ENCODE results near the gene DUSP11.
"Not testable (repeated sequence)": the region's sequence is repeated elsewhere in the genome, so short reads cannot be mapped to it uniquely, and the experiment has no call there.

DUSP11 gene

GRCh38 chr2:73718851-73719621 lies 60.9 kb downstream of the DUSP11 start:
- no peaks in the 10 kb centered on the region for H3K4me1 Mint-ChIP-seq (ENCODE audit: low read depth)
- peaks cover 4% of the 10 kb centered on the region for H3K27me3 Mint-ChIP-seq (ENCODE audit: low read depth)
- DNase-seq (ENCODE audit: low spot score): no peak
- H3K4me3 Mint-ChIP-seq: no peak overlapping the region
- no peak overlapping the region for H3K27ac Mint-ChIP-seq
- peaks cover 8% of the 10 kb centered on the region for H3K9me3 Mint-ChIP-seq
- H3K36me3 Mint-ChIP-seq (ENCODE audit: low read depth): no peaks in the 10 kb centered on the region

- Mint-ChIP-seq H3K36me3 (ENCODE audit: low read depth) (no peaks in the 10 kb centered on the region), H3K9me3 (peaks cover 12% of the 10 kb centered on the region), H3K27me3 (ENCODE audit: low read depth) (peaks cover 4% of the 10 kb centered on the region), H3K4me1 (ENCODE audit: low read depth) (no peaks in the 10 kb centered on the region), H3K4me3 (no peak overlapping the region), H3K27ac (no peak overlapping the region)
- no peak for DNase-seq (ENCODE audit: low spot score)
Observed at GRCh38 chr2:73718421-73718820, 61.5 kb downstream of the DUSP11 start.

GRCh38 chr2:73717695-73718094 lies 62.2 kb downstream of the DUSP11 start:
- H3K9me3 Mint-ChIP-seq: peaks cover 12% of the 10 kb centered on the region
- DNase-seq (ENCODE audit: low spot score); H3K4me3 Mint-ChIP-seq; H3K4me1 Mint-ChIP-seq (ENCODE audit: low read depth); H3K27ac Mint-ChIP-seq; H3K36me3 Mint-ChIP-seq (ENCODE audit: low read depth); H3K27me3 Mint-ChIP-seq (ENCODE audit: low read depth): not testable (repeated sequence)

GRCh38 chr2:73717251-73717606 lies 62.7 kb downstream of the DUSP11 start:
- Mint-ChIP-seq H3K9me3 (peaks cover 12% of the 10 kb centered on the region), H3K27me3 (ENCODE audit: low read depth) (peaks cover 4% of the 10 kb centered on the region), H3K36me3 (ENCODE audit: low read depth) (no peaks in the 10 kb centered on the region), H3K4me1 (ENCODE audit: low read depth) (no peaks in the 10 kb centered on the region), H3K4me3 (no peak overlapping the region), H3K27ac (no peak overlapping the region)
- no peak for DNase-seq (ENCODE audit: low spot score)

GRCh38 chr2:73716543-73717250 lies 63.2 kb downstream of the DUSP11 start:
- Mint-ChIP-seq H3K27ac (no peak overlapping the region), H3K36me3 (ENCODE audit: low read depth) (no peaks in the 10 kb centered on the region)

GRCh38 chr2:73714091-73714490 lies 65.8 kb downstream of the DUSP11 start:
- peaks cover 12% of the 10 kb centered on the region for H3K9me3 Mint-ChIP-seq

More at GRCh38 chr2:73716543-73717250, 63.2 kb downstream of the DUSP11 start:
- H3K9me3 Mint-ChIP-seq: peaks cover 12% of the 10 kb centered on the region
- H3K4me1 Mint-ChIP-seq (ENCODE audit: low read depth): no peaks in the 10 kb centered on the region
- no peak for DNase-seq (ENCODE audit: low spot score)
- H3K4me3 Mint-ChIP-seq: no peak overlapping the region
- peaks cover 4% of the 10 kb centered on the region for H3K27me3 Mint-ChIP-seq (ENCODE audit: low read depth)

More at GRCh38 chr2:73714091-73714490, 65.8 kb downstream of the DUSP11 start:
- Mint-ChIP-seq H3K27me3 (ENCODE audit: low read depth) (peaks cover 4% of the 10 kb centered on the region), H3K4me3 (no peak overlapping the region), H3K4me1 (ENCODE audit: low read depth) (no peaks in the 10 kb centered on the region), H3K36me3 (ENCODE audit: low read depth) (no peaks in the 10 kb centered on the region), H3K27ac (no peak overlapping the region)
- no peak for DNase-seq (ENCODE audit: low spot score)

Measured in T-helper 2 cell treated with Interferon-gamma antibody and Interleukin-4, amounts not matched to agents 5 μg/mL and 100 μg/mL, for 36 hours (primary cell).